Measurements from ENCODE around the gene MRPL1.

Gene MRPL1

DNA sequence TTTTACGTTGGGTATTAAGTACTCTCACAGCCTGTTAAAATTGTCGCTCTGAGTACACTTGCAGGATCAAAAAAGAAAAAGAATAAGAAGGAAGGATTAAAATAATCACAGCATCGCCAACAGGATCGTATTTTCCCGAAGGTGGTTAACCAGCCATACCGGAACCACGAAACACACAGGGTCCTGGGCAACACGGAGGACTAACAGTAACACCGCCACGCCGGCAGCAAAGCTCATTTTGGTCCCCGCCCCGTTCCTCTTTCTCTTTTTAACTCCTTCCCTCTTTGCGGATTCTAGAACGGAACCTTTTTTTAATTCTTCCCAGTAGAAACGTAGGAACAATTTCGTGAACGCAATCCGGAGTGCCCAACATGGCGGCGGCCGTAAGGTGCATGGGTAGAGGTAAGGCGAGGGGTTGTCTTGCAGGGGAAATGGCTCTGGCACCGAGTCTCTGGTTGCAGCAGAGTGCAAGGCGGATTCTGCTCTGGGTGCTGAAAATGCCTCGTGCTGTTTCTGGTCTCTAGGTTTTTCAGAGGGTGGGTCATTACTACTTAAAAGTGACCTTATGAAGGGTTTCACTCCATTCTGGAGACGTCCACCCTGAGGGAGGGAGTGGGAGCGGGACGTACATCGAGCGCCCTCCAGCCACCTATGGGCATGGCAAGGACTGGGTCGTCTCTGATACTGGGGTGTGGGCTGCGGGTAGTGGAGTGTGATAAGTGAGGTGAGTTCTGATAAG is at the start of gene MRPL1:
Gene MRPL1, plus strand, starts transcription at position 353 of the 739 bp plus-strand sequence. Its CDS starts 19 bp downstream, at position 372.
- peak; percentile 91 for DNase-seq

DNA sequence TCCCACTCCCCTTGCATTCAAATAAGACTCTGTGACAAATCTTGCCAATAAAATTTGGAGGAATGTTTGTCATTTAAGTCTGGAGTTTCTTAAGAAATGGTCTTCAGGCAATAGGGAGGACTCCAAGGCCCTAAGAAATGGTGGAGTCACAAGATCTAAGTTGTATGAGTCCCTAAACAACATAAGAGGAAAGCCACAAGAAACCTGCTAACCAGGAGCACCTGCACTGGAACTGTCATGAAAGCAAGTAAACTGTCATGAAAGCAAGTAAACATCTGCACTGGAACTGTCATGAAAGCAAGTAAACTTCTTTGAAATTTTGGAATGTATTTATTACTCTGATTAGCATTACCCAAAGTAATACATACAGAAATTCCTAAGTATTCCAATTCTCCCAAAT is 47.0 kb upstream of the MRPL1 start:
- DNase-seq: no peak

DNA sequence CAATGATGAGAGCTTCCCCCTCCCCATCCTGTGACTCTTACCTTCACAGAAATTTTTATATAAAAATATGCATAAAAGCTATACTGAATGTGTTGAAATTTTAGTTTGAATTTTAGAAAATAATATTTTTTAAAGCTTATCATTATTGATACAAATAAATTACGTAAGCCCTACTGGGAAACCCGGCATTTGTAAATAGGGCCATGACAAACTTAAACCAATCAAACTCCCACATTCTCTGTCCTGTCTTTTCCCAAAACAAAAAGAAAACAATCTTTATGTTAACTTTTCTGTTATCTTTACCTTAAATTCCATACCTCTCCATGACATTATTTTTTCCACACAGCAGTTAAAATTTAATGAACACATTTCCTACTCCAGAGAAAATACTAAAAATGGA is 46.1 kb upstream of the MRPL1 start:
- DNase-seq: no peak

DNA sequence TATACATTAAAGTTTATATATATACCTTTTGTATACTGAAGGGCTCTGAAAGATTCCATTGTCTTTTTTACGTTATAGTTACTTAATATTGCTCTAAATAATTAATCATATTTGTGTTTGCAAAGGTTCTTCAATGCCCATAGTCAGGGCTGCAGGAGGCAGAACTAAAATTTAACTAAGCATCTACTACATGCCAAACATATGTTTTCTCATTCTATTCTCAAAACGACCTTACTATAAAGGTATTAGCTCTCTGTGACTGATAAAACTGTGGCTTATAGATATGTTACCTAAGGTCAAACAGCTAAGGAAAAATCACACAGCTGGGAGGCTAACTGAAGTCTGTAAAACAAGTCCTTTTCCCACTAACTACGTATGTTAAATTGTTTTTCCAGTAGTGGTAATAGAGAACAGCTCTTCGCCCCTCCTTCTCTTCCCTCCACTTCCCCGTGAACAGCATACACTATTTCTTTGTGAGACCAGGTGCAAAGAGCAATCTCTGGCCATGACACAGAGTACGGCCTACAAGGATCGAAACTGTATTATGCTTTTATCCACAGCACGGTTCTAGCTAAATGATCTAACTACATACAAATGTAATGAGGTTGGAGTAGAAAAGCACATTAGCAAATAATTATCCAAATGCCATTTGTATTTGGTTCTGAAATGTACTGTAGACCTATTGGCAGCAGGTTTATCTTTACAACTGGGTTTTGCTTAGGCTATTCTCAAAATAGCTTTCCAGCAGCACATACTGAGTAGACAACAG is 45.1 kb upstream of the MRPL1 start:
- no peak for DNase-seq

DNA sequence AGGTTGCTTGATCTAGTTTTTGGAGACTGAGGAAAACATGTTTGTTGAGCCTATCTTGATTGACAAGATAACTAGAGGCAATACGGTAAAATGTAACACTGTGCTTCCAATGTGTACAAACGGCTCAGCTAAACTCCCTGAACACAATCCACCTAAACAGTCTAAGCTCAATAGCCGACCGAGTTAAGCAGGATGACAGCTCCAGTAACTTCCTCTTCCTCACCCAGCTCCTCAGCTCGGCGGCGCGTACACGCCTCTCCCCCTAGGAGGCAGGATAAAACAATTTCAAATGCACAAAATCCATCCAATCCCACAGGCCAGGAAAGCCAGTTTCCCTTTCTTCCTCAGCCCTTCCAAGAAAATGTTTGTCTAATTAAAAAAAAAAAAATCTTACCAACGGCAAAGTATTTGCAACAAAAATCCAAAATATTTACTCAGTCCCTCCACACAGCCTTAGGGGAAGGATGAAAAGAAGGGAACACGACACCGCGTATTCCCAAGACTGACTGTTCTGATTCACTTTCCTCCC is 44.5 kb upstream of the MRPL1 start:
- peak; percentile 62 for DNase-seq

DNA sequence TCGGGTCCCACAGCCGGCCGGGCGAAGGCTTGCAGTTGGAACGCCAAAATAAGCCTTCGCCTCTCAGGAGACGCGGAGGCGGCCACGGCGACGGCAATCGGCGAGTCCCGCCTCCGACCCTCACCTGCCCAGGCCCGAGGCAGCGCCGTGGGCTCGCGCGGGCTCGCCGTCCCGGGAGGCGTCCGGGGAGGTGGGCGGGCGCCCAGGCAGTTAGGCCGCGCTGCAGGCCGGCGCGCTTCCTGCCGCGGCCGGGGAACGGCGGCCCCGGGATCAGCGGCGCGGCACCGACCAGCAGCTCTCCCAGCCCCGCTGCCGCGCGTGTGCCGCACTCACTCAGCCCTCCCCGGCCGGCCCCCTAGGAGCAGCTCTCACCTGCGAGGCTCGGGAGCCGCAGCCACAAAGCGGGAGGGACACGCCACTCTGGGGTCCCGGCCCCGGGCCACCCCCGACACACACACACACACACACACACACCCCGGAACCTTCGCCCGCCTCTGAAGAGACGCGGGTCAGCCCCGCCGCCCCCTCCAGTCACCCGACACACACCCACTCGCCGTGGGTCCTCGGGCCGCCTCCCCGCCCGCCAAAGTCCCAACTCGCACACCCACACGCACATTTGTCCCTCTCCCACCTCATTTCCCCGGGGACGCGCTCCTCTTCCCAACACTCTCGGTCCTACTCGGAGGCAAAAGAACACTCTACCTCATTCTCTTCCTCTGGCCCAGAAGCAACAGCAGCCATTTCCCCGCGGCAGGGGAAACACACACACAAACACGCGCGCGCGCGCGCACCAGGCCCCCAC is 43.8 kb upstream of the MRPL1 start, which contains the start of gene CNOT6L:
Gene CNOT6L, minus strand, starts transcription at position 767 of the 802 bp plus-strand sequence. Its CDS starts 60 bp downstream, at position 707.
- peak; percentile 80 for DNase-seq

DNA sequence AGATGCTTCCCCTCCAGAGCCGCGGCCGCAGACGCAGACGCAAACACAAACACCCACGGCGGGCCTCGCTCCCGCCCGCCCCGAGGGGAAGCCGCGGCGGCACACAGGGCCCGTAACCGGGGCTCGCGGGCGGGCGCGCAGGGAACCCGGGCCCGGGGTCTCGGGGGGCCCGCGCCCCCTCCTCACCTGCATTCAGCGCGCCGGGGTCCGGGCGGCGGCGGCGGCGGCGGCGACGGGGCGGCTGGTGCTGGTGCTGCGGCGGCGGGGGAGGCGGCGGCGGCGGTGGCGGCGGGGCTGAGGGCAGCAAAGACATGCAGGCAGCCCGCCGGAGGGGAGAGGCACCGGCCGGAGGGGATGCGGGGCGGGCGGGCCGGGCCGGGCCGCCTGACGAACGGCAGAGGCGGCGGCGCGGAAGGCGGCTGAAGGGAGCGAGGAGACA is 43.2 kb upstream of the MRPL1 start:
- DNase-seq: peak; percentile 49

DNA sequence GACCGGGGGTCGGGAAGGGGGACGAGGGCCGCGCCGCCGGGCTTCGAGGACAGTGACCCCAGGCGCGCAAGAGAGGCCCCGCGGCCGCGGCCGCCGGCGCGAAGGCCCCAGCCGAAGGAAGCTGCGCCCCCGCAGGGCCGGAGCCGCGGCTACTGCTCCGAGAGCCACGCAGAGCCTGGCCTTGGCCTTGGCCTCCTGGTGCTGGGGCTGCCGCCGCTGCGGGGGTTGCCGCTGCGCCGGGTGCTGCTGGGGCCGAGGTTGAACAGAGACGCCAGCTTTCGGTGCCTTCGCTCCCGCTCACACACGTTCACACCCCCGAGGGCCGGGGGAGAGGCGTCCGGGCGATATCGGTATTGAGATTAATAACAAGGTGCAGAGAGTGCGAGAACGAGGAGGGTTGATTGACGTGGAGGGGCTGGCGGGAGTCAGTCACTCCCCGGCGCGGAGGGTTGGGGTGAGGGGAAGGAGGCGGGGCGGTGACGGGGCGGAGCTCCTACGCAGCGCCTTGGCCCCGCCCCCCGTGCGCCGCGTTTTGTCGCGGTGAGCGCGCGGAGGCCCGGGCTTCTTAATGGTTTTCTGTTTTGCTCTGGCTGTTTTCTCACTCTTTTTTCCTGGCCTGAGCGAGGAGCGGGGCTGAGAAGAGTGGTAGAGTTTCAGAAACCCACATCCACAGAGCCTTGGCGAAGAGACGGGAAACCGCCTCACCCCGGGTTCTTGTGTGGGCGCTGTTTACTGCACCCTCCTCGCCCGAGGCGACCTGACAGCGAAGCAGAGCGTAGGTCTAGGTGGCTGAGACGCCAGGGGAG is 42.6 kb upstream of the MRPL1 start:
- DNase-seq: peak; percentile 96

DNA sequence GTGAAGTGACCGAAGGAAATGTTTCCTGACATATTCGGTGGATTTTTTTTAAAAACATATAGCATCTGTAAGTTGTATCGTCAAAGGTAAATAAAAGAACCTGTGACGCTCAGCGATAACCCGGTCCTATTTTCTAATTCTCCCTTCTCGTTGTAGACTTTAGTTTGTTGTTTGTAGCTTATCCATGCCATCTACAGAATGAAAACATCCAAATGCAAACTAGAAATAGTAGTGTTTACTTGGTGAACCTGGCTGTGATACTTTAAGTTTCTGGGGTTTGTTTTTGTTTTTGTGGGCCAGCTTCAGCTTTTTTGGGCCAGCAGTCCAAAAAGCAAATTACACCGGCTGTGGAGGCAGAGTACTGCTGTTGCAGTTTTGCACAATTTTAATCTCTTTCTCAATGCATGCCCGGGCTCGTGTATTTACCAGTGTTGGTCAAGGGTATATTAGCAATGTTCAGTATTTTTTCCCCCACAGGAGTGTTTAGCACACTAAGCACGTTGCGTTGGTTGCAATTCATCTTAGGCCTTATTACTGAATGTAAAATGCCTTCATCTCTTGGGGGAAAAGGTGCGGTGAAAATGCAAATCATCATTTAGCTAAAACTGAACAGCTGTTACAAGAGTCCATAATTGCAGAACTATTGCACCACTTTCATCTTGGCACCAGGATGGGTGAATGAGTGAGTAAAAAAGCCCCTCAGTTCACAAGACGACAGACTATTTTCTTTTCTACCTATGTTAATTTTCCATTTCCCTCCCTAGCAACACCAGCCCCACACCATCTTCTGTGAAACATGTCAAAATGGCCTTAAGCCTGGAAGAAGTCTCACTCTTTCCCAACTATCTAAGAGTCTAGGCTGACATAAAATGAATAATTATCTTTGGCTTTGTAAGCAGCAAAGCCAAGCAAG is 41.7 kb upstream of the MRPL1 start:
- DNase-seq: no peak

DNA sequence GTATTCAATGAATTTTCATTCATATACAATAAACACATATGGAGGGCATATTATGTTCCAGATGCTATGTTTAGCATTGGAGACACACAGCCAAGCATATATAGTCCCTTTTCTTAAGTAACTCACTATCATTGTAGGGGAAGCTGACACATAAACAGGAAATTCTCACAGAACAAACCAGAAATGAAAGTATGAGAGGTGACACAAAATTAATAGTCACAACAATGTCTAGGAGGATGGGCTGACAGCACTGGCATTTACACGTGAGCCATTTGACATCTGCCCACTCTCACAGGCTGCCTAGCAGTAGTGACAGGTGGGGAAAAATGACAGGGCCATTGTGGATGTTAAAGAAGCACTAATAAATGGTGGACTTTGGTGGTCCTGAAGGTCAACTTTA is 40.9 kb upstream of the MRPL1 start:
- peak; percentile 43 for DNase-seq

DNA sequence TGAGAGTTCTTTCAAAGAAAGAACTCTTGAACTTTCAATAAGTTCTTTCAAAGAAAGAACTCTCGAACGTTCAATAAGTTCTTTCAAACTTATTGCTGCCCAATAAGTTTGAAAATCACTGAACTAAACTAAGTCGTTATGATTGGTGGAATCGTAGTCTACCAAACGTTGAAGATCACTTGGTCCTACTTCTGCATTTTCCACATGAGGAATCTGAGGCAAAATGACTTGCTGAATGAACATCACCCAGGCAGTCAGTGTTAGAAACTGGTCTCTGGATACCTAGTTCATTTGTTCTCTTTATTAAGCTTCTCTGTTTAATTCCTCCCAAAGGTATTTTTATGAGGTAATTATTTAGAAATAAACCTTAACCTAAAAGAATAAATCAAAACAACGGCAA is 36.4 kb upstream of the MRPL1 start:
- no peak for DNase-seq

DNA sequence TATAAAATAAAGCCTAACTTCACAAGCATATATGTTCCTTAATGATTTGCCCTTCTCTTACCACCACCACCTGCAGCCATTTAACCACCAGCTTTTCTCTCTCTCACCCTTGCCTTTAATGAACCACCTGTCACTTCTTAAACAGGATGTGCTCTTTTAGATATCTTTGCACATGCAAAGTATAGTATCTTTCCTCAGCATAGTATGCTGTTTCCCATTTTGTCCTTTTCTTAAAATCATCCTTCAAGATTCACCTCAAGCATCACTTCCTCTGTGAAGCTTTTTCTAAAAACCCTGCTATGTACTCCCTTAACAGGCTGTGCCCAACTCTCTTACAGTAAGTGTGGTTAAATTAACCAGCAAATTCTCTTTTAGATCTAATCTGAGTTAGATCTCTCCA is 35.3 kb upstream of the MRPL1 start:
- no peak for DNase-seq

DNA sequence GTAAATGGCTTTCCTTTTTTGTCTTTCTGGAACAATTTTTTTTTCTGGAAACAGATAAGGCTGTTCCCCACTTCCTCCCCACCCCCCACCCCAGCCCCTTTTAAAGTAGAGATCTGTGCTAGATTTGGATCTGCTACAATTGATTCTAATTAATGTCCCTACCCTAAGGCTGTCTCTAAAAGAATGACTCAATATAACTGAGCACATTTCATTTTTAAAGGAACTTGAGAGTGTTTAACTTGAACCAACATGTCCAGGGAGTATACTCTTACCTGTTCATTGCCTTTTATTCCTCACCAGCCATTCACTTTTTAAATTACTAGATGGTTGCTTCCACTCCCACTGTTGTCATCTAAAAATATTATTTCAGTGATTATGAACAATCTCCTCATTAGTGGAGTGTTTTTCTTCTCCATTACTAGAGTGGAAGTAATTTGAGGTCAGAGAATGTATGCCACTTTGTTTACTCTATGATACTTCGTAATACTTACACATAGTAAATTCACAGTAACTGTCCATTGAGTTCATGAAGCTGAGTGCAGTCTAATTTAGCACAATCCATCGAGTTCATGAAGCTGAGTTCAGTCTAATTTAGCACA is 29.4 kb upstream of the MRPL1 start:
- no peak for DNase-seq

DNA sequence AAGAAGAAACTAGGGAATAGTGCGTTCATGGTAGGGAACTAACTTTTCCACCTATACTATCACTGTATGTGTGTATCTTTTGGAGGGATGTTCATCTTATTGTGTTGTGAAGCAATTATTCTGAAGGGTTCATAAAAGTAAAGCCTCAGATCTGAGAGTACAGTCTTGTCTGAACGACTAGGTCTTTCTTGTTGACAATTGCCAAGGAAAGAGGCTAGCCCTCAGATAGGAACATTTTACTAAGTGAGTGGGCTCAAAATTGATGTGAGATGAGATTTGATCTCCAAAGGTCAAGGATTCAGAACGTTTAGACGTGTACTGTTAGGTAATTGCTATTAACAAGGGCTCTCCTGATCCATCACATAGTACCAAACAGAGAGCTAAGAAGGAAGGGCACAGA is 28.2 kb upstream of the MRPL1 start:
- DNase-seq: no peak

DNA sequence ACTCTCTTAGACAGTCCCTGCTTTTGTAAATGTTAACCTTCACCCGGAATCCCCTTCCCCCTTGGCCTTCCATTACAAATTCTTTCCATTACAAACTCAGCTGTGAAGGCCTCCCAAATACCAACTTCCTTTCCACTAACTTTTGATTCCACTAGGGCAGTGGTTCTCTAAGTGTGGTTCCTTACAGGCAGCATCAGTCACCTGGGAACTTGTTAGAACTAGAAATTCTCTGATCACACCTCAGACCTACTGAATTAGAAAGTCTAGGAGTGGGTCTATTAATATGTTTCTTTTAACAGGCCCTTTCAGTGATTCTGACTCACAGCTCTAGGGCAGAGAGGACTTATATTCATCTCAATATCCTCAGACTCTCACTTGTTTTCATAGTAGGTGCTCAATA is 19.0 kb upstream of the MRPL1 start:
- no peak for DNase-seq

DNA sequence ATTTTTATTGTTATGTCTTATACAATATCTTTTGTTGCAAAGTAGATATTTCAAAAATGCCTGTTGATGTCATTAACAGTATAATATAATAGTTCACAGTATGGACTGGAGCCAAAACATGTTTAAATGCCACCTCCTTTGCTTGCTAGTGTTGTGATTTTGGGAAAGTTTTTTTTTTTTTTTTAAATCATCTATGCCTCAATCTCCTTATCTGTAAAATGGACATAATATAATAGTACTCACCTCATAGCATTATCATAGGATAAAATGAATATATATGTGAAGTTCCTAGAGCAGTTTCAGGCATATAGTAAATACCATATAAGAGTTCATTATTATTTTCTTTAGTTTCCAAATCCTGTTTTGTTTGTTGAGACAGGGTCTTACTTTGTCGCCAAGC is 18.3 kb upstream of the MRPL1 start:
- DNase-seq: no peak

DNA sequence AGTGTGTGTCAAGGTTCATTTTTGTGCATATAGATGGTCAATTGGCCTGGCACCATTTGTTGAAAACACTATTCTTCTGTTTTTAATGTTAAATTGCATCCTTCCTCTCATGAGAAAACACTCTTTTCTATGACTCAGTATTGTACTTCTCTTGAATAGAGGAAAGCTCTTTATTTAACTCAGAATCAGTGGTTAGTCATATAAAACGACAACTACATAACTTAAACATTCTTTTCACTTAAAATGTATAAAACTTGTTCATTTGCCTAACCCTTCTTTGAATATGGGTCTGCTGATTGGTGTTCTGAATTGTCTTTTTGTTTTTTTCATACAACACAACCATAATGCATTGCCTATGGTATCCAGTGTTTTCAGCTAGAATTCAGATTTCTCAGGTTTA is 17.2 kb upstream of the MRPL1 start:
- DNase-seq: no peak

DNA sequence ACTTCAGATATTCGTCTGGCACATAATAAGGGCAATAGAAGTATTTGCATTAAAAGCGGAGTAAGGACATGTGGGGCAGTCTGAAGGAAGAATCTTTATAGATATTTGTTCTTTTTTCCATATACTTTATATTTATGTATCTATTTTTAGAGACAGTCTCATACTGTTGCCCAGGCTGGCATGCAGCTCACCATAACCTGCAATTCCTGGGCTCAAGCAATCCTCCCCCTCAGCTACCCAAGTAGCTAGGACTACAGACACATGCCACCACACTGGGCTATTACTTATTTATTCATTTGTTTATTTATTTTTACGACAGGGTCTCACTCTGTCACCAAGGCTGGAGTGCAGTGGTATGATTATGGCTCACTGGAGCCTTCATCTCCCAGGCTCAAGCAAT is 16.7 kb upstream of the MRPL1 start:
- no peak for DNase-seq

DNA sequence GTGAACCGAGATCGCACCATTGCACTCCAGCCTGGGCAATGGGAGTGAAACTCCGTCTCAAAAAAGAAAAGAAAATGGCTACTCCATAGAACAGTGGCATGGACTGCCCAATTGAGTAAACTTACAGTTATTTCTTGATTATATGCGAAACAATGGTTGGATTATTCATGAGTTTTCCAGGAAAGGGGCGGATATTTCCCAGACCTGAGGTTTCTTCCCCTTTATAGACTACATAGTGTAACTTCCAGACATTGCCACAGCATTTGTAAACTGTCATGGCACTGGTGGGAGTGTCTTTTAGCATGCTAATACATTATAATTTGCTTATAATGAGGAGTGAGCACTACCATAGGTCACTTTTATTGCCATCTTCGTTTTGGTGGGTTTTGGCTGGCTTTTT is 14.1 kb upstream of the MRPL1 start:
- DNase-seq: no peak

DNA sequence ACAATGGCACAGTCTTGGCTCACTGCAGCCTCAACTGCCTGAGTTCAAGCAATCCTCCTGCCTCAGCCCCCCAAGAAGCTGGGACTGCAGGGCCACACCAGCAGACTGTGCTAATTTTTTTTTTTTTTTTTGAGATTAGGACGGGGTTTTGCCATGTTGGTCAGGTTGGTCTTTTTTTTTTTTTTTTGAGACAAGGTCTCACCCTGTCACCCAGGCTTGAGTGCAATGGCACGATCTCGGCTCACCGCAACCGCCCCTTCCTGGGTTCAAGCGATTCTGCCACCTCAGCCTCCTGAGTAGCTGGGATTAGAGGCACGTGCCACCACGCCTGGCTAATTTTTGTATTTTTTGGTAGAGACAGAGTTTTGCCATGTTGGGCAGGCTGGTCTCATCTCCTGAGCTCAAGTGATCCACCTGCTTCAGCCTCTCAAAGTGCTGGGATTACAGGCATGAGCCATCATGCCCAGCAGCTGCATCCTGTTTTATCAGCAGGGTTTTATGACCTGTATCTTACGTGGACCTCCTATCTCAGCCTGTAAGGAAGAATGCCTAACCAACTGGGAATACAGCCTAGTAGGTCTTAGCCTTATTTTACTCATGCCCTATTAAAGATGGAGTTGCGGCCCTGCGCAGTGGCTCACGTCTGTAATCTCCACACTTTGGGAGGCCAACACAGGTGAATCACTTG is 13.2 kb upstream of the MRPL1 start:
- DNase-seq: no peak
